NAMALWA (cell line): Measurements from ENCODE around the gene ARID5B.

ENCODE experiments used
- DNase-seq: peaks from one replicate; pipeline ENCODE4 v3.0.0-alpha.2; 2015; ENCODE audit warnings: low spot score

The ARID5B gene

GRCh38 chr10:62077330-62078015 is 176.0 kb downstream of the ARID5B start:
- no peak for DNase-seq

GRCh38 chr10:62079885-62080559 is 178.5 kb downstream of the ARID5B start:
- DNase-seq: peak; percentile 72

DNA sequence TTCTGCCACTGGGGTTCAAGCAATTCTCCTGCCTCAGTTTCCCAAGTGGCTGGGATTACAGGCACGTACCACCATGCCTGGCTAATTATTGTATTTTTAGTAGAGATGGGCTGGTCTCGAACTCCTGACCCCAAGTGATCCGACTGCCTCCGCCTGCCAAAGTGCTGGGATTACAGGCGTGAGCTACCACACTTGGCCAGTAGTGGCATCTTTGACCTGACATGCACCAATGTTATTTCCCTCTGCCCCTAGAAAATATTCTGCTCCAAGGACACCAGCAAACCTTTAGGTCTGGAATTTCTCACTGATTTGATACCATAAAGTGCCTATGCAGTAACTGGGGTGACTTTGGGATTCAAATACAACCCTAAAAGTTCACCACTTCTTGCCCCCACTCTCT is 179.4 kb downstream of the ARID5B start:
- DNase-seq: peak; percentile 38

DNA sequence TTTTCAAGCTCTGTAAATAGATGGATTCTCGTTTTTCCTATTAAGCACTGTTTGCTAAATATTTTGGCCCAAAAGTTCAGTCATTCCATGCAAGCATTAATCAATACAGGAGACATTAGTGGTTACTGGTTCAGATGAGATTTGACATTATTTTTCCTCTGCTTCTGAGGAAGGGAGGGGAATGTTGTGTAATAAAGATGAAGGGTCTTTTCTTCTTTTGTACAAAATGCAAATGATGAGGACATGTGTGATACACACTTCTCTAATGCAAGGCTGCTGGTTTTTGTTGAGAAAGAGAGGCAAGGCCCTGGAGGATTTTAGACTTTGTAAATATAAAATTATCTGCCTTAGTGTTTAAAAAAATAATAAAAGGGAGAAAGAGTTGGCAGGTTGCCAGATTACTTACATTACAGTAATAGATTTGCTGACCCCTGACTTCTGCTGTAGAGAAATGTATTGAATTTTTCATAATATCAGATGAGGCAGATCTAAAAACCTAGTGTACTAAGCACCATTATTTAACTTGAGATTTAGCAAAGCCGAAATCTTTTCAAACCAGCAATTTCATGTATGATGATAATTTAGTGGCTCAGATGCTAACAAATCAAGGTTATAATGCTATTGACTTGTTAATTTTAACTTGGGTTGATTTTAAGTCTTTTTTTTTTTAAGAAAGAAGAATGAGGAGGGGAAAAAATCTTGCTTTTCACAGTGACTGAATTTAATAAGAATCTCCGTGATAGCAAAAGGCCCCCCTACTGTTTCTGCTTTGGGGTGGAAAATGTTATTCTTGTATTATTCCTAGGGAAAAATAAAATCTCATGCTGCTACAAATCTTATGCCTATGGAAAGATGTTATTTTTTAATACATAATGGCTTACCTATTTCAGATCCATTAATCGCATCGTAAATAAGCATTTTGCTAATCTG is 180.1 kb downstream of the ARID5B start:
- DNase-seq: peak; percentile 46

- DNase-seq: no peak
These were observed 180.8 kb downstream of the ARID5B start for GRCh38 chr10:62082271-62082656.

DNA sequence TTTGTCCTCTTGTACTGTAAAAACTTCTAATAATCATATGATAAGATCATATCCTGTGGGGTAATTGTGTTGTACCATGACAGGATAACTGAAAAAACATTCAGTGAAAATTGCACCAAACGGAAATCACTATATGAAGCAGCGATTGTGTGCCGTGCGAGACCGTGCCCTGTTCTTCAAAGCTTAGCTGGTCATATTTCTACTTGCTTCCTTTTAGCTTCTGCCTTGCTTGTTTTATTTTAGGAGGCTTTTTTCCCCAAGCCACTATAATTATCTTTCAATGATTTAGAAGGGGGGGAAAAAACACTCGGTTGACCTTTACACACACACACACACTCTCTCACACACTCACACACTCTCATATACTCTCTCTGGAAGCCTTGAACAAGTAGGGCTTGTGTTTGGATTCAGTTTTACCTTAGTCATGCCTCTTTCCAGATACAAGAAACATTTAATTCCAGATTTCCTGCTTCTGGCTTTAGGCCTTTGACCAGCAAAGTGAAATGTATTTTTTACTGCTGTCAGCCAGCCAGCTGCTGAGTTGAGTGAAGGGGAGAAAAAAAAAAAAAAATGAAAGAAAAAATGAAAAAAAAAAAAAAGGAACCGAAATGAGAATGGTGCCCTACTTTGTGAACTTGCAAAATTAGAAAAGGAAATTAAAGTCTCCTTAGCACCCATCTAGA is 181.4 kb downstream of the ARID5B start:
- peak; percentile 69 for DNase-seq

DNA sequence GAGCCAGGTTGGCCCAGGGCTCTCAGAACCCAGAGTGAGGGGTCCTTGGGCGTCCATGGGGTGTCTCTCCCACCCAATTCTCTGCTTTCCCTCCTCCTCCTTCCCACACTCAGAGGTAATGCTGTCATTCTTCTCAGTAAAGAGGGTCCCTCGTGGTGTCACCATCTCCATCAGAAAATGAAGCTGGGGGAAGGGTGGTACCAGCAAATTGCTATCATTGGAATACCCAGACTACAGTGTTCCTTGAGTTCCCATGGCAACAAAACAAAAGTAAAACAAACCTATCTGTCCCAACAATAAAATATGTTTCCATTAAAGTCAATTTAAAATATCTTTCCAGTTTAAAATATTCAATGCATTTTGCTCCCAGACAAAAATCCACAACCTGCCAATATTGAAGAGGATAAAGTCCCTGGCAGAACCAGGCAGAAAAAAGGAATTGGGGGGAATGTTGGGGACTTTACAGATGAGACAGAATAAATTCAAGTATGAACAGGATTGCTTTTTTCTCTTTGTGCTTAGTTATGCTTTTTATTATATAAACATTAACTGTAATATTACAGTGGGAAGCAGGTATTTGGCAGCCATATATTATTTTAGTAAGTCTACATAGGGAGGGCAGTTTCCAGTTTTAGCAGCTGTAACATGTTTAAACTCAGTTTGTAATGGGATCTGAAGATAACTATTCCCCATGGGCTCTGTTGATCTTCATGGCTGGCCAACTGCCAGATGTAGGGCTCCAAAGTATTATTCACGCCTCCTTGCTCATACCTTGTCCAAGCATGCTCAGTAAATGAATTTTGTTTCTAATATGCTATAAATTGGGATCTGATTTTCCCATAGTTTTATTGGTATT is 182.1 kb downstream of the ARID5B start:
- DNase-seq: peak; percentile 60

DNA sequence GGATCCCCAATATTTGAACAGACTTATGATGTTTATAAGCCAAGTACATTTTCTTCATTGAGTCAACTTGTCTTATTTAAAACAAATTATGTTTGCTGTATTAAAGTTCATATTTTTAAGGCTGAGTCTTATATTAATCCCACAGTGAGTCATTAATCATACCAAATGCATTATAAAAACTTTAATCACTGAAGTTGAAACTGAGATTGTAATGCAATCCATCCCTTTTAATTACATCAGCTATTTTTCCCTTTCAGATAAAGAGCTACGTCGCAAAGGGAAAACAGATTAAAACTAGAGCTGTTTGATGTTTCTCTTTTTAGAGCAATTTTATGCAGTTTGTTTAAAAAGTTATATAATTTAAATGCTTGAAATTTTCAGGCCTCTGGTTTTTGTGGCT is 183.0 kb downstream of the ARID5B start:
- no peak for DNase-seq

DNA sequence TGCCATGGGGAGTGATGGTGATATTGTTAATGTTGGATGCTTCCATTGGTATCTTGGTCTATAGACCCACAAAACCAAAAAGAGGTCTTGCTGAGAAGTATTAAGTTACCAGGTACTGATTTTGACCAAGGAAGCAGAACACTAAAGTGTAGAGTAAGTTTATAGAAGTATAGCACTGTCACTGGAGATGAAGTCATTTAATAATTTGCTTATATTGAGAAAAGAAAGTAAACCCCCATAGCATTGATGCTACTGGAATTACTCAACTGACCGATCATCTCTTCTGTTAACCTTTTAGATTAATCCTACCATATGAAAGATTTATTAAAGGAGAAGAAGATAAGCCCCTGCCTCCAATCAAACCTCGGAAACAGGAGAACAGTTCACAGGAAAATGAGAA is 183.9 kb downstream of the ARID5B start:
- DNase-seq: no peak

DNA sequence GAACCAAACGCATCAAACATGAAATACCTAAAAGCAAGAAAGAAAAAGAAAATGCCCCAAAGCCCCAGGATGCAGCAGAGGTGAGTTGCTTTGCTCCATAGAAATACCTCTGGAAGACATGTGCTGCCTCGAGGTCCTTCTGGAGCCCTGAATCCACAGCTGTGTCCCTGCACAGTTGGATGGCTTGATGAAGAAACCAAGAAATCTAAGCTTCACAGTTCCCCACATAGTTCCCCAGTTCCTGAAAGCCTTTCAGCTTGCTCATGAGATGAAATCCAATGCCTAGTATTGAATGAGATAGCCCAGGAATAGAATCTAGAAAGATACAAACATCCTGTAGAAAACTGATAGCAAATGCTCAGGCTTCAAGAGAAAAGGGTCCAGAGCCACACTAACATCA is 184.3 kb downstream of the ARID5B start:
- DNase-seq: no peak

DNA sequence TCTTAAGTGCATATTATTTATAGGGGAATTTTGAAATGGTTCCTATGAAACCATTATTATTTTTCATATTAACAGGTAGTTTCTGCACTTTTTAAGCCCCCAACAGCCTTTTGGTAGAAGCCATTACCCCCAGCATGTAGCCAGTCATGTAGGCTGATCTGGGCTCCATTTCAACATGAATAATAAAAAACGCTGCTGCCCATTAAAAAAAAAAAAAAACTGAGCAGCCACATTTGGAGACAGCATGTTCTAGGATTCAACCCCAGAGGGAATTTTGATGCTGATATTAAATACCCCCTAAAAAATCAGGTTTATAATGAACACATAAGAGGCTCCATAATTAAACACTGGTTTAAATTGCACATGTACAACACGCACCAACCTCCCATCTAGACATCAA is 185.8 kb downstream of the ARID5B start:
- DNase-seq: no peak

- no peak for DNase-seq
These were observed 187.3 kb downstream of the ARID5B start for GRCh38 chr10:62088786-62089185.

- no peak for DNase-seq
These were observed 191.0 kb downstream of the ARID5B start for GRCh38 chr10:62092301-62093030.

GRCh38 chr10:62093863-62094291 is 192.4 kb downstream of the ARID5B start:
- DNase-seq: no peak

DNA sequence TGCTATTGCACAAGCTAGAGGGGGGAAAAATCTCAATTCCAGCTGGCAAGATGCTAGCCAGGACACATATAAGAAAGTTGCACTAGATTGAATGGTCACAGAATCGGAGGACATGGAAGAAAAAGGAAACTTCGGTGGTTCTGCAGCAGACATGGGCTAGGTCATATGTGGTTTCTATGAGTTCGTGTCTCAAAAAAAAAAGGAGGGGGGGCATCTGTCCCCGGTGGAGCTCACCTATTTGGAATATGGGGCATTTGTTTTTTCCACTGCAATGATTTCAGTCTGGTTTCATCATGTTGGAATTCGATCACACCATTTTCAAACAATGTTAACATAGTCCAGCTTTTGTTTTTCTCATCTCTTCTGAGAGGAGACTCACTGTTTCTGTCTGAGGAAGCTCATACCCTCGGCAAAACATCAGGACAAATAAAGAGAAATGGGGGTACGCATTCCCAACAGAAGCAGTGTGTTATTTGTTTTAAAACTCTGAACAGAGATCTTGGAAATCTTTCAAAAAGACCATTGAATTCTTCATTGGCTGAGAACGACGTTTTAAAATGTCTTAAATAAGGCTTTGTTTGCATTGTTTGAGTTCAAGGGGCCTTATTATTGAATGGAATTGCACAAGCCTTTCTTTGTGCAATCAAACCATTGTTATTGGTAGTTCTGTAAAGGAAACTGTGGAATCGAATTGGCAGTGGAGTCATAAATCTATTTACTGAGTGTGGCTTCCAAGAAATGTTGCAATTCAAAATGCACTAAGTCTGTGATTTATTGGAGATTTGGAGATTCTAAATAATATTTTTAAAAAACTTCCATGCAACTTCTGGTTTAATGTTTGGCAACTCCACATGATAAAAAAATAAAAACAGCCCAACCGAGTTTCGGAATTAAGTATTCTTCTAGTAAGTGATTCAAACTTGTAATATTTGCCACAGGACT is 194.0 kb downstream of the ARID5B start:
- DNase-seq: no peak

DNA sequence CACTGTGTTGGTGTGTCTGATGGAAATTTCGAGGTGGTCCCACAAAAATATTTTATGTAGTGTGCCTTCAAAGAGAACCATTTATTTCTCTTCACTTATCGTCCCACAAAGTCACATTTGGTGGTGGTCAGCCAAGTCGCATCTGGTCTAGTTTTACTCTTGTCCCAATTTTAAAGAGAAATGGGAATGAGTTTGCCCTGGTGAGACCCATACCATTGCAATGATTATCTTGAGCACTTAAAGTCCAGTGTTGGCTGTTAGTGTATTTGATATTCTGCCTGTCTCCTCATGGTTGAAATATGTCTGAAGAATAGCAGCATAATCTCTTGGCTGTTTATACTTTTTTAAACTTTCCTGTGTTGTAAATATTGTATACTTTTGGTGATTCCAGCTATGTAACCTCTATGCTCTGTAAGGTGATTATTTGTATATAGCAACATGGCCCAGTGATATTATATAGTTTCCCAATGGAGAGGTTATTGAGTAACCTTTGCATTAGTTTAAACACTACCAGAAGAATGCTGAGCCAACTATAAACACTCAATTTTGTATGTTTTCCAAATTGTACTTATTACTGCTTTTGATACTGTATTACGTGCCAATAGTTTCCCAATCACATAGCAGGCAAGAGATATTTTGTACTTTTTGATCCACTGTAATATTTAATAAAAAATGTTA is 194.9 kb downstream of the ARID5B start:
- no peak for DNase-seq

GRCh38 chr10:62098278-62099121 is 197.0 kb downstream of the ARID5B start:
- no peak for DNase-seq

- no peak for DNase-seq
These were observed 197.8 kb downstream of the ARID5B start for GRCh38 chr10:62099299-62099698.
